H1 (cell line): ENCODE measurements around the gene CBX4. TPM values are rescaled to one million over a fixed set of nuclear protein-coding genes. Genes with fewer than 3 reads are reported as not detected.

ENCODE experiments used
- CTCF ChIA-PET: fragments of 300-600 bp; sonication (Branson Sonifier 250); formaldehyde crosslinking; loops from one replicate; lab custom pipeline; 2021; ENCODE audit not compliant: partially characterized antibody; lab: Charles Lee
- POLR2A ChIA-PET: fragments of 300-600 bp; sonication (Branson Sonifier 250); formaldehyde crosslinking; loops from one replicate; lab custom pipeline; 2021; ENCODE audit warnings: inconsistent platforms; ENCODE audit not compliant: partially characterized antibody; lab: Charles Lee
- DNase-seq, 2 experiments: peaks; one replicate each; pipeline versions ENCODE4 v3.0.0 to v3.0.0-alpha.2; 2010 to 2022; ENCODE audit warnings: low spot score in 2 of 2, low read depth in 1 of 2, mixed read lengths in 1 of 2
- FAIRE-seq: peaks from 2 replicates; lab custom pipeline; 2011; peaks lifted over from hg19 to GRCh38; lab: Jason Lieb, UNC
- H2AFZ ChIP-seq: 2 replicates; pipeline ENCODE4 v1.8.1; 2012; ENCODE audit warnings: low read length, inconsistent platforms
- H2AK5ac ChIP-seq: 2 replicates; pipeline ENCODE4 v1.6.1; 2013; ENCODE audit warnings: low read depth, low read length
- H2BK120ac ChIP-seq: replicated peaks from 2 replicates; pipeline ENCODE3; 2013; ENCODE audit warnings: low read depth, low read length, inconsistent platforms
- H2BK12ac ChIP-seq: 2 replicates; pipeline ENCODE4 v1.6.1; 2013; ENCODE audit warnings: low read depth, low read length
- H2BK15ac ChIP-seq: 2 replicates; pipeline ENCODE4 v1.6.1; 2013; ENCODE audit warnings: low read length
- H2BK20ac ChIP-seq: 2 replicates; pipeline ENCODE4 v1.6.1; 2013; ENCODE audit warnings: low read length
- H2BK5ac ChIP-seq: 2 replicates; pipeline ENCODE4 v1.6.1; 2013; ENCODE audit warnings: low read depth, low read length
- H3K14ac ChIP-seq: 2 replicates; pipeline ENCODE4 v1.6.1; 2013; ENCODE audit warnings: inconsistent platforms; ENCODE audit not compliant: insufficient read length
- H3K18ac ChIP-seq: 2 replicates; pipeline ENCODE4 v1.6.1; 2013; ENCODE audit warnings: low read length; ENCODE audit errors: extremely low read depth
- H3K23ac ChIP-seq: 2 replicates; pipeline ENCODE4 v1.6.1; 2013; ENCODE audit warnings: inconsistent platforms; ENCODE audit not compliant: insufficient read length
- H3K23me2 ChIP-seq: 2 replicates; pipeline ENCODE4 v1.6.1; 2013; ENCODE audit warnings: low read depth, low read length
- H3K27ac ChIP-seq: 2 replicates; pipeline ENCODE4 v1.6.1; 2011; ENCODE audit warnings: low read depth, low read length, inconsistent platforms
- H3K27me3 ChIP-seq, 4 experiments: replicated peaks in 1 of 4; 1 replicate in 1 of 4; 2 replicates in 3 of 4; pipeline versions ENCODE4 v1.6.1 to v1.8.1; 2011 to 2013; ENCODE audit warnings: low read length in 3 of 4, mild to moderate bottlenecking in 3 of 4, inconsistent platforms in 2 of 4, mixed read lengths in 2 of 4, moderate library complexity in 1 of 4; ENCODE audit not compliant: control insufficient read depth in 3 of 4, insufficient read depth in 3 of 4; ENCODE audit errors: extremely low read depth in 1 of 4
- H3K36me3 ChIP-seq, 4 experiments: 2 replicates each; pipeline versions ENCODE4 v1.6.1 to v1.8.1; 2011 to 2013; ENCODE audit warnings: mild to moderate bottlenecking in 4 of 4, low read length in 3 of 4, moderate library complexity in 2 of 4, control low read depth in 1 of 4, inconsistent platforms in 1 of 4; ENCODE audit not compliant: insufficient read depth in 4 of 4, control insufficient read depth in 2 of 4
- H3K4ac ChIP-seq: replicated peaks from 2 replicates; pipeline ENCODE3; 2013; ENCODE audit warnings: low read length, low read depth, mixed read lengths, inconsistent platforms; ENCODE audit not compliant: insufficient read length
- H3K4me1 ChIP-seq, 4 experiments: replicated peaks in 1 of 4; 1 replicate in 1 of 4; 2 replicates in 3 of 4; pipeline versions ENCODE4 v1.6.1 to v1.8.1; 2011 to 2013; ENCODE audit warnings: low read length in 3 of 4, inconsistent platforms in 2 of 4, mixed read lengths in 1 of 4; ENCODE audit not compliant: insufficient read depth in 4 of 4, control insufficient read depth in 3 of 4
- H3K4me2 ChIP-seq, 2 experiments: 2 replicates each; pipeline versions ENCODE4 v1.6.1 to v1.8.1; 2011 to 2013; ENCODE audit warnings: low read depth in 2 of 2, low read length in 2 of 2, control low read depth in 1 of 2, inconsistent platforms in 1 of 2, mild to moderate bottlenecking in 1 of 2; ENCODE audit not compliant: insufficient read depth in 1 of 2
- H3K4me3 ChIP-seq, 4 experiments: fragments of 200-600, 300-600 bp in 1 of 4; sonication (generic), shearing (Covaris generic), sonication (Bioruptor Twin) in 1 of 4; 2 replicates each; pipeline versions ENCODE4 v1.5.1 to v1.8.1; 2011 to 2016; ENCODE audit warnings: low read length in 4 of 4, low read depth in 3 of 4, control low read depth in 2 of 4, inconsistent platforms in 2 of 4, mild to moderate bottlenecking in 2 of 4, mixed read lengths in 1 of 4, moderate library complexity in 1 of 4; ENCODE audit not compliant: insufficient read depth in 2 of 4; ENCODE audit errors: extremely low read depth in 1 of 4
- H3K56ac ChIP-seq: replicated peaks from 2 replicates; pipeline ENCODE3; 2013; ENCODE audit warnings: low read depth, mild to moderate bottlenecking, mixed read lengths, low read length, inconsistent platforms; ENCODE audit not compliant: insufficient read length
- H3K79me1 ChIP-seq: 2 replicates; pipeline ENCODE4 v1.6.1; 2013; ENCODE audit warnings: low read depth, low read length, control low read depth
- H3K79me2 ChIP-seq, 2 experiments: 2 replicates each; pipeline versions ENCODE4 v1.6.1 to v1.8.1; 2012 to 2013; ENCODE audit warnings: low read length in 2 of 2, mild to moderate bottlenecking in 2 of 2, inconsistent platforms in 1 of 2; ENCODE audit not compliant: insufficient read depth in 2 of 2, control insufficient read depth in 1 of 2
- H3K9ac ChIP-seq, 4 experiments: replicated peaks in 1 of 4; 1 replicate in 1 of 4; 2 replicates in 3 of 4; pipeline versions ENCODE4 v1.6.1 to v1.8.1; 2011 to 2013; ENCODE audit warnings: low read depth in 3 of 4, low read length in 3 of 4, control low read depth in 2 of 4, mild to moderate bottlenecking in 2 of 4, moderate library complexity in 2 of 4, inconsistent platforms in 1 of 4; ENCODE audit errors: extremely low read depth in 1 of 4
- H3K9me3 ChIP-seq, 2 experiments: 2 replicates each; pipeline versions ENCODE4 v1.6.1 to v1.8.1; 2012 to 2013; ENCODE audit warnings: mild to moderate bottlenecking in 2 of 2, moderate library complexity in 2 of 2, control low read depth in 1 of 2, inconsistent platforms in 1 of 2, low read depth in 1 of 2, low read length in 1 of 2, mixed read lengths in 1 of 2; ENCODE audit not compliant: insufficient read depth in 2 of 2
- H4K20me1 ChIP-seq, 2 experiments: replicated peaks in 1 of 2; 2 replicates each; pipeline versions ENCODE3 to v1.8.1; 2011 to 2013; ENCODE audit warnings: inconsistent platforms in 2 of 2, low read length in 2 of 2, mild to moderate bottlenecking in 1 of 2; ENCODE audit not compliant: insufficient read depth in 2 of 2, control insufficient read depth in 1 of 2
- H4K5ac ChIP-seq: 2 replicates; pipeline ENCODE4 v1.6.1; 2013; ENCODE audit warnings: low read length, low read depth, mixed read lengths, inconsistent platforms; ENCODE audit not compliant: insufficient read length
- H4K8ac ChIP-seq: 2 replicates; pipeline ENCODE4 v1.8.0; 2013; ENCODE audit warnings: mild to moderate bottlenecking, moderate library complexity, low read length, inconsistent platforms; ENCODE audit not compliant: insufficient read depth; ENCODE audit errors: extremely low read depth
- H4K91ac ChIP-seq: replicated peaks from 2 replicates; pipeline ENCODE3; 2013; ENCODE audit warnings: low read length, mixed read lengths, inconsistent platforms; ENCODE audit not compliant: insufficient read length
- JUN ChIP-seq: IDR thresholded peaks from 2 replicates; pipeline ENCODE4 v1.6.1; 2011; ENCODE audit warnings: low read depth, mild to moderate bottlenecking, improper control_type of control experiment, low read length
- RBBP5 ChIP-seq: IDR thresholded peaks from 2 replicates; pipeline ENCODE4 v1.7.1; 2012; ENCODE audit warnings: low read depth, mild to moderate bottlenecking, inconsistent platforms, low read length, moderate library complexity, borderline replicate concordance
- WGBS, 2 experiments: shearing (Covaris generic) in 1 of 2; methylation state at CpG; one replicate each; pipeline versions ENCODE4 v1.1.6 to v1.1.7; 2013 to 2015; ENCODE audit warnings: low lambda C conversion rate in 2 of 2, mixed read lengths in 2 of 2, inconsistent platforms in 1 of 2, low coverage in 1 of 2, missing lambda C conversion rate in 1 of 2; ENCODE audit not compliant: insufficient replicate concordance in 2 of 2, insufficient coverage in 1 of 2, insufficient read length in 1 of 2; ENCODE audit errors: extremely low coverage in 1 of 2, missing lambda C conversion rate in 1 of 2; 5-methylcytosine and 5-hydroxymethylcytosine counted together
- polyA plus RNA-seq, 7 experiments: library from polyadenylated mRNA; depleted of rRNA in 3 of 7; stranded (reverse) in 5 of 7; unstranded in 2 of 7; fragments of >200 nt in 5 of 7; fragments of 200-250 nt in 2 of 7; gene quantifications; 1 replicate in 5 of 7; 2 replicates in 1 of 7; 4 replicates in 1 of 7; pipeline versions ENCODE4 v1.2.1 to v1.2.3, GENCODE V29; 2011 to 2013; ENCODE audit warnings: missing spikeins in 2 of 7, mixed read lengths in 2 of 7
- total RNA-seq: library from RNA; stranded (reverse); fragmentation: NEBNext Ultra II Directional; extraction: Animal tissue kit (Norgen Biotek cat#: 25700); gene quantifications from 2 replicates; pipeline ENCODE4 v1.2.1, GENCODE V29; 2021

Gene CBX4
- total and polyA plus RNA-seq, 2 of the 8 experiments (the other 6 are each of a cell fraction or from before 2014, with no cell fraction given): 1.8 to 4.0 TPM

DNA sequence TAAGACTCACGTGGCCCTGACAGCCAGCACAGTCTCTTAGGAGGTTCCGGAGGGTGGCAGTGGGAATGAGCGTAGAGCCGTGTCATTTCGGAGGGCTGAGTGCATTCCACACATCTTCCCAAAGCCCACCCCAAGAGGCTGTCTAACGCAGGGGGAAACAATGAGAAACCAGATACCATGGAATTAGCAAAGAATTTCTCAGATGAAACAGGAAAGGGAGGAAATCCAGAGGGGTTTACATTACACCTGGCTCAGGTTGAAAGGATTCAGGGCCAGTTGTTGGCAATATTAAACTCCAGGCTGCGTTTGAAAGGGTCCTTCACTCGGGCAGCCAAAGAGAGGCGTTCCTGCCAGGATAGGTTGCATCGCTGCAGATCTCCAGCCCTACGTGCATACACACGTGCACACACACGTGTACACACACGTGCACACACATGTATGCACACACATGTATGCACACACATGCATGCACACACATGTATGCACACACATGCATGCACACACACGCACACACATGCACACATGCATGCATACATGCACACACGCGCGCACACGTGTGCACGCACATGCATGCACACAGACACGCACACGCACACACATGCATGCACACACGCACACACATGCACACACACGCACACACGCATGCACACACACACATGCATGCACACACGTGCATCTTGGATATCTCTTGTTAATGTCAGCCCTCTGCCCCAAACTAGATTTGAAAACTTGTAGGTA lies 12.2 kb downstream of the CBX4 start:
- Histone ChIP-seq H3K79me1 (no peaks in the 10 kb centered on the region), H2BK5ac (0 out of 2 replicates have a peak overlapping the region, but pooled peaks have one; percentile 80), H3K79me2 (no peaks in the 10 kb centered on the region), H3K36me3 (no peaks in the 10 kb centered on the region; a peak in 1 of 8 replicates), H3K23ac (no peak overlapping the region), H3K56ac (no peak overlapping the region), H2BK20ac (peak overlapping the region; percentile 87; the same call in 1 of the 2 replicates), H3K9me3 (no peaks in the 10 kb centered on the region; a peak in 1 of 4 replicates), H2BK15ac (peak overlapping the region; percentile 97; the same call in 1 of the 2 replicates), H4K91ac (peak overlapping the region; percentile 59), H4K5ac (no peak overlapping the region), H2AK5ac (peak overlapping the region; percentile 89; the same call in 1 of the 2 replicates), H2BK120ac (no peak overlapping the region), H4K8ac (peak overlapping the region; percentile 58; the same call in 1 of the 2 replicates), H3K4me1 (peaks cover 0 to 21% (median 2%) of the 10 kb centered on the region in 4 experiments; a peak in 4 of 7 replicates), H3K4me3 (no peak overlapping the region), H3K9ac (peak overlapping the region in 1 of 4 experiments; percentile 1; a peak in 1 of 7 replicates), H4K20me1 (peaks cover 0 to 5% of the 10 kb centered on the region in 2 experiments), H3K4me2 (no peak overlapping the region; a peak in 1 of 4 replicates), H3K4ac (no peak overlapping the region), H3K18ac (peak overlapping the region; percentile 81; the same call in 1 of the 2 replicates), H3K27me3 (peaks cover 26 to 78% (median 61%) of the 10 kb centered on the region in 4 experiments), H2AFZ (no peak overlapping the region), H3K14ac (no peak overlapping the region), H3K27ac (no peak overlapping the region), H2BK12ac (peak overlapping the region; percentile 22; the same call in 1 of the 2 replicates), H3K23me2 (no peaks in the 10 kb centered on the region; the same call in 1 of the 2 replicates)
- FAIRE-seq (no peak), DNase-seq (no peak)
- 88% methylated on average over 26 of the region's 26 CpGs; no CpG with 5 or more reads in 1 of the 2 experiments for WGBS, 2 experiments
- TF ChIP-seq JUN (peak; percentile 40; the same call in 1 of the 2 replicates), RBBP5 (no peak)
- ChIA-PET CTCF (interaction anchor here (0.8 to 24.7 kb wide), 6 partner anchors 9 to 85 kb away, joined by 3 to 576 read pairs (median 4); partner anchors contain the start of gene CBX8), POLR2A (interaction anchor here (0.9 to 15.2 kb wide), 3 partner anchors 10 to 45 kb away, joined by 3 to 374 read pairs (median 4); no protein-coding TSS in a partner anchor)
